Mucosa of rectum (tissue), 2 donors: ENCODE results near the gene IVL.

Source experiments
- H3K27ac ChIP-seq, 2 donors: one replicate each; pipeline ENCODE4 v1.7.0; 2013; ENCODE audit warnings: inconsistent platforms in 2 of 2, low read depth in 2 of 2, low read length in 2 of 2
- H3K27me3 ChIP-seq, 2 donors: one replicate each; pipeline ENCODE4 v1.7.0; 2013; ENCODE audit warnings: low read length in 2 of 2; ENCODE audit not compliant: control insufficient read depth in 2 of 2, insufficient read depth in 2 of 2
- H3K36me3 ChIP-seq, 2 donors: one replicate each; pipeline ENCODE4 v1.7.0; 2013; ENCODE audit warnings: low read length in 2 of 2; ENCODE audit not compliant: control insufficient read depth in 2 of 2, insufficient read depth in 2 of 2
- H3K4me1 ChIP-seq, 2 donors: one replicate each; pipeline ENCODE4 v1.7.0; 2013; ENCODE audit warnings: low read length in 2 of 2, mild to moderate bottlenecking in 1 of 2; ENCODE audit not compliant: control insufficient read depth in 2 of 2, insufficient read depth in 2 of 2
- H3K4me3 ChIP-seq, 2 donors: one replicate each; pipeline ENCODE4 v1.7.0; 2013; ENCODE audit warnings: low read length in 2 of 2
- H3K9ac ChIP-seq, 2 donors: one replicate each; pipeline ENCODE4 v1.7.0; 2013; ENCODE audit warnings: low read length in 2 of 2, low read depth in 1 of 2, mild to moderate bottlenecking in 1 of 2
- H3K9me3 ChIP-seq, 2 donors: one replicate each; pipeline ENCODE4 v1.7.0; 2013; ENCODE audit warnings: low read length in 2 of 2; ENCODE audit not compliant: control insufficient read depth in 2 of 2
- donor health status: healthy.
- donor health status: Normal muscosa, but diverticular disease.

IVL gene

GRCh38 chr1:152912900-152913299, 4.6 kb downstream of the IVL start:
- H3K27me3 ChIP-seq = no peaks in the 10 kb centered on the region
- no peaks in the 10 kb centered on the region for H3K9me3 ChIP-seq
- H3K4me1 ChIP-seq = no peaks in the 10 kb centered on the region
- no peaks in the 10 kb centered on the region for H3K36me3 ChIP-seq
- H3K27ac ChIP-seq = no peak overlapping the region
- H3K9ac ChIP-seq = no peak overlapping the region
- no peak overlapping the region for H3K4me3 ChIP-seq

DNA sequence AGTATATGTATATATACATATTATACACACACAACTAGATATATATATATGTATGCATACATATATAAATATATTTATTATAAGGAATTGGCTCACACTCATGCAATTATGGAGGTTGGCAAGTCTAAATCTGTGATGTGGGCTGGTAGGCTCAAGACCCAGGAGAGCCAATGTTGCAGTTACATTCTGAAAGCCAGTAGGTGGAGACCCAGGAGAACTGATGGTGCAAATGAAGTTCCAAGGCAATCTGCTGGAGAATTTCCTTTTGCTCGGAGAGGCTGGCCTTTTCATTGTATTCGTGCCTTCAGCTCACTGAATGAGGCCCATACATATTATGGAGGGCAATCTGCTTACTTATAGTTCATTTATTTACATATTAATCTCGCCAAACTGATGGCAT, 9.4 kb downstream of the IVL start:
- no peak overlapping the region for H3K27ac ChIP-seq
- H3K9me3 ChIP-seq = no peaks in the 10 kb centered on the region
- no peaks in the 10 kb centered on the region for H3K4me1 ChIP-seq
- H3K9ac ChIP-seq = no peak overlapping the region
- H3K36me3 ChIP-seq = no peaks in the 10 kb centered on the region
- H3K27me3 ChIP-seq = no peaks in the 10 kb centered on the region
- H3K4me3 ChIP-seq = no peak overlapping the region

DNA sequence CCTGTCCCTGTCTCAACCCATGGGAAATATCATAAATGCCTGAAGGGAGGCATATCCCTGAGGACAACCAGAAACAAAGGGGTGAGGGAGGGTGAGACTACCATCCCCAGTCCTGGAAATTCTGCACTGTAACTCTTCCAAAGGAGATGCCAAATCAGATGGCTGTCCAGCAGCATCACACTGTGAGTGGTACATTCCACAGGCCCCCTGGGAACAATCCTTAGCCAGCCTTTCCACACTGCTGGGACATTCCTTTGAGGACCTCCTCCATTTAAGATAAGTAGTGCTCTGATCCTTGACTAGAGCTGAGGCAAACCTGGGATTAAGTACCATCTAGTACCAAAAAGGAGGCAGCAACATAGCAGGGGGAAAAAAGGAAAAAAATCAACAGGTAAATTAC, 10.7 kb downstream of the IVL start:
- Histone ChIP-seq H3K27me3 (no peaks in the 10 kb centered on the region), H3K4me1 (no peaks in the 10 kb centered on the region), H3K9ac (no peak overlapping the region), H3K4me3 (no peak overlapping the region), H3K27ac (no peak overlapping the region), H3K9me3 (no peaks in the 10 kb centered on the region), H3K36me3 (no peaks in the 10 kb centered on the region)

DNA sequence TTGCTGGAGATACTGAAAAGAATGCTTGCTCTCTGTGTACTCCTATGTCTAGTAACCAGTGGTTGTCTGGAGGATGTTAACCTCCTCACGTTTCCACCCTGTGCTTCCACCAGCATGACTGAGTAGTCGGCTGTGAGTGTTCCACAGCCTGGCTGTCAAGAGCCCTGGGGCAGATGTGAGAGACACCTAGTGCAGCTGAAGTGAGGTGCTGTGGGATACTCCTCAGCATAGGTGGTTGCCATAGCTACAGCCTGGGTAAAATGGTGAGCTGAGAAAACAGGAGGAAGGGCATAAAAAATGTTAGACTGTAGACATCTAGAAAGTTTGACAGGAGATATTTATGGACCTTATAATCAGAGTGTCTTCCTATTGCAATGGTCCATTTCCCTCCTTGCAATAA, 15.8 kb downstream of the IVL start:
- Histone ChIP-seq H3K36me3 (no peaks in the 10 kb centered on the region), H3K27me3 (no peaks in the 10 kb centered on the region), H3K4me1 (no peaks in the 10 kb centered on the region), H3K9ac (no peak overlapping the region), H3K27ac (no peak overlapping the region), H3K4me3 (no peak overlapping the region), H3K9me3 (no peaks in the 10 kb centered on the region)

GRCh38 chr1:152926091-152926490, 17.7 kb downstream of the IVL start:
- Histone ChIP-seq H3K27ac (no peak overlapping the region), H3K9me3 (no peaks in the 10 kb centered on the region), H3K4me3 (no peak overlapping the region), H3K4me1 (no peaks in the 10 kb centered on the region), H3K27me3 (no peaks in the 10 kb centered on the region), H3K9ac (no peak overlapping the region), H3K36me3 (no peaks in the 10 kb centered on the region)

- Histone ChIP-seq H3K4me3 (no peak overlapping the region), H3K36me3 (no peaks in the 10 kb centered on the region), H3K9ac (no peak overlapping the region), H3K4me1 (no peaks in the 10 kb centered on the region), H3K9me3 (no peaks in the 10 kb centered on the region), H3K27ac (no peak overlapping the region), H3K27me3 (no peaks in the 10 kb centered on the region)
Observed at GRCh38 chr1:152928671-152929070, 20.3 kb downstream of the IVL start.

DNA sequence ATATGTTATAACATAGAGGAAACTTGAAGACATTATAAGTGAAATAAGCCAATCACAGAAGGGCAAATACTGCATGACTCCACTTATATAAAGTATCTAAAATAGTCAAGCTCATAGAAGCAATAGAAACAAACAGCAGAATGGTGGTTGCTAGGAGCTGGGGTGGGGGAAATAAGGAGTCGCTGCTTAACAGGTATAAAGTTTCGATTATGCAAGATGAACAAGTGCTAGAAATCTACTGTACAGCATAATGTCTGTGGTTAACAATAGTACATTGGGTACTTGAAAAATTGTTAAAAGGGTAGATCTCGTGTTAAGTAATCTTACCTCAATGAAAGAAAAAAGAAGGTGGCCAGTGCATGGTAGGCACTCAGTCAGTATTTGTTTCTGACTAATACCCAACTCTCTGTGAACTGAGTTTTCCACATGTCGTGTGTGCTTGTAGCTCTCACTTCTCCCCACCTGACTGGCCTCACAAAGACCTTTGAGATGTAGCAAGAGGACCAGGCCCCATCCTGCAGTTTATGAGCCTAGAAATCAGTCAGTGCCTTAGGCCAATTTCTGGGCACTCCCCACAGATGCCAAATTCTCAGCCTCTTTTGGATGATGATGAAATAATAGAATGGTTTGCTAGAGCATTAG, 23.9 kb downstream of the IVL start:
- Histone ChIP-seq H3K4me3 (no peak overlapping the region), H3K36me3 (no peaks in the 10 kb centered on the region)

GRCh38 chr1:152933196-152933595, 24.9 kb downstream of the IVL start:
- H3K27ac ChIP-seq = no peak overlapping the region
- no peaks in the 10 kb centered on the region for H3K4me1 ChIP-seq
- H3K27me3 ChIP-seq = no peaks in the 10 kb centered on the region
- no peak overlapping the region for H3K4me3 ChIP-seq
- no peaks in the 10 kb centered on the region for H3K9me3 ChIP-seq
- H3K9ac ChIP-seq = no peak overlapping the region
- H3K36me3 ChIP-seq = no peaks in the 10 kb centered on the region

More for the DNA sequence above, 23.9 kb downstream of the IVL start:
- Histone ChIP-seq H3K9me3 (no peaks in the 10 kb centered on the region), H3K27me3 (no peaks in the 10 kb centered on the region), H3K4me1 (no peaks in the 10 kb centered on the region), H3K9ac (no peak overlapping the region), H3K27ac (no peak overlapping the region)

DNA sequence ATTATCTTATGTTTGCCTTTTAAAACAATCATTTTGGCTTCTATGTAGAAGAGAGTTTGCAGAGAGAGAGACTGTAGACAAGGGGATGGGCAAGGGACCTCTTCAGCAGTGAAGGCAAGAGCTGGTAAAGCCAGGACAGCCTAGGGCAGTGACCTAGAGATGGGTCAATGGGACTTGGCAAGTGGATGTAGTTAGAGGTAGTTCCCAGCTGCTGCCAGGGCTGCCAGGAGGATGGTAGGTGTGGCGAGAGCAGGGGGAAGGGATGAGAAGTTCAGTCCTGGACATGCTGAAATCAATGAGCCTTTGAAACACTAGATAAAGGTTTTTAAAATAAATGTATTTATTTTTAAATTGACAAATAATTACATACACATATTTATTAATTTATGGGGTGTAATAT, 32.3 kb downstream of the IVL start:
- H3K27me3 ChIP-seq = no peaks in the 10 kb centered on the region
- no peak overlapping the region for H3K9ac ChIP-seq
- H3K4me3 ChIP-seq = no peak overlapping the region
- H3K36me3 ChIP-seq = no peaks in the 10 kb centered on the region
- no peak overlapping the region for H3K27ac ChIP-seq
- H3K4me1 ChIP-seq = no peaks in the 10 kb centered on the region
- H3K9me3 ChIP-seq = no peaks in the 10 kb centered on the region

DNA sequence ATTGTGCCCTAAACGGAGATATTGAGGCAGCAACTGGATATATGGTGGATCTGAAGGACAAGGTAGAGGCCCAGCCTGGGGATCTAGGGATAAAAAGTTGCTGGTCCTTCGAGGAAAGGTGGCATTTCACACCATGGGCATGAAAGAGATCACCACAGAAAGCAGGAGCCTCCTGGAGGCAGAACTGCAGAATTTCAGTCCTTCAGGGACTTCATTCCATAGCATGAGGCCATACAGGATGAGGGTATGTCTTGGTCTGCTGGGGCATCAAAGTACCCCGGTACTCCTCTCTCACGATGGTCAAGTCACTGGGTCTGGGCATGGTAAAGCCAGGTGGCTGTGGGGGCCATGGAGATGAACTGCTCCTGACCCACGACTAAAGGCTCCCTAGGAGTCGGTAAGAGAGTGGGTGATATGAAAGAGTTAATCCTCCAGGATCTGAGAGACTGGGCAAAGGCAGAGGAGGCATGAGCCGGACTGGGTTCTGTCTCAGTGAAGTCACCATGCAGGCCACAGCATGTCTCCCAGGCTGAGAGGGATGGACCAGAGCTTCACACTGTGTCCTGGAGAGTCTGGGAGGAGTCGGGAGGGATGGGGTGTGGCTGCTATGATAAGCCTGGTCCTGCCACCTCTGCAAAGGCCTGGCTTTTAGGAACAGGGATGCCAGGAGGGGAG, 32.8 kb downstream of the IVL start:
- Histone ChIP-seq H3K4me1 (no peaks in the 10 kb centered on the region), H3K4me3 (no peak overlapping the region), H3K36me3 (no peaks in the 10 kb centered on the region), H3K27me3 (no peaks in the 10 kb centered on the region), H3K27ac (no peak overlapping the region), H3K9me3 (no peaks in the 10 kb centered on the region), H3K9ac (no peak overlapping the region)
